ENCODE measurements around the gene STYX. TPM values are rescaled to one million over a fixed set of nuclear protein-coding genes. Genes with fewer than 3 reads are reported as not detected.

Gene STYX
- total RNA-seq, 1 experiment from 2014 or later: 24.4 TPM

DNA sequence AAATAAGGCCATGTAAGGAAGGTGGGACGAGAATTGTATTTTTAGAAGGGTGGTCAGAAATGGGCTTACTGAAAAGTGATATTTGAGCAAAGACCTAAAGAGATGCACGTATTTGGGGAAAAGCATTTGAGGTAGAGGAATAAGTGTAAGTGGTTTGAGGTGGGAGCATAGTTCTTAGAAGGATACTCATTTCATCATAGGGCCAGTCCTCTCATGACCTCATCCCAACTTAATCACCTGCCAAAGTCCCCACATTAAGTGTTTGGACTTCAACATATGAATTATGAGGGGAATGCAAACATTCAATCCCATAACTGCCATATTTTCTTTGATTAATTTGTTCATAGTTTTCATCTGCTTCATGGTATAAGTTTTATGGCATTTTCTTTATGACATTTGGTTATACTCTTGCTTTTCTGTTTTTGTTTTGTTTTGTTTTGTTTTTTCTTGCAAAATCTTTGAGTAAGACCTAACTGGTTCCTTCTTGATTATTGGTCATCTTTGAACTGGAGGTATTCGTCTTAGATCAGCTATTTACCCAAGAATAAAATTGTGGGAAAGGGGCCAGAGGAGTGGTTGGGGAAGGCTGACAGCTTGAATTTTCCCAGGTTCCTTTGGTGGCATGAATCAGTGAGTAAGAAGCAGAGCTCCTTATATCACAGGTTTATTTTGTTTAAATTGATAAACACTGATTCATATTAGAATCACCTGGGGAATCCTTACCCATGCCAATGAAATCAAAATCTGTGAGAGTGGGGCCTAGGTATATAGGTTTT is 37.3 kb downstream of the STYX start:
- H3K27me3 Mint-ChIP-seq (ENCODE audit: insufficient read depth, unreplicated experiment): no peaks in the 10 kb centered on the region
- no TSS peak for BruUV-seq (replicated peaks)
- no peaks in the 10 kb centered on the region for H3K9me3 Mint-ChIP-seq (ENCODE audit: unreplicated experiment)
- intact Hi-C loops (cut with micrococcal nuclease; ENCODE audit: unreplicated experiment): loop anchor here (10.0 kb wide), 1 partner anchor 422 kb away; no protein-coding TSS in a partner anchor
- no peak overlapping the region for H3K27ac Mint-ChIP-seq (ENCODE audit: unreplicated experiment)
- ChIA-PET CTCF (no interaction called here), POLR2A (no interaction called here)
- TF ChIP-seq, protein P1, sequence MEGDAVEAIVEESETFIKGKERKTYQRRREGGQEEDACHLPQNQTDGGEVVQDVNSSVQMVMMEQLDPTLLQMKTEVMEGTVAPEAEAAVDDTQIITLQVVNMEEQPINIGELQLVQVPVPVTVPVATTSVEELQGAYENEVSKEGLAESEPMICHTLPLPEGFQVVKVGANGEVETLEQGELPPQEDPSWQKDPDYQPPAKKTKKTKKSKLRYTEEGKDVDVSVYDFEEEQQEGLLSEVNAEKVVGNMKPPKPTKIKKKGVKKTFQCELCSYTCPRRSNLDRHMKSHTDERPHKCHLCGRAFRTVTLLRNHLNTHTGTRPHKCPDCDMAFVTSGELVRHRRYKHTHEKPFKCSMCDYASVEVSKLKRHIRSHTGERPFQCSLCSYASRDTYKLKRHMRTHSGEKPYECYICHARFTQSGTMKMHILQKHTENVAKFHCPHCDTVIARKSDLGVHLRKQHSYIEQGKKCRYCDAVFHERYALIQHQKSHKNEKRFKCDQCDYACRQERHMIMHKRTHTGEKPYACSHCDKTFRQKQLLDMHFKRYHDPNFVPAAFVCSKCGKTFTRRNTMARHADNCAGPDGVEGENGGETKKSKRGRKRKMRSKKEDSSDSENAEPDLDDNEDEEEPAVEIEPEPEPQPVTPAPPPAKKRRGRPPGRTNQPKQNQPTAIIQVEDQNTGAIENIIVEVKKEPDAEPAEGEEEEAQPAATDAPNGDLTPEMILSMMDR (IDR thresholded peaks at IDR 0.05; ENCODE audit: insufficient read depth in 1 of 2, low read depth in 1 of 2, low read length in 1 of 2, severe bottlenecking in 1 of 2, unreplicated experiment in 1 of 2): no peak
- Histone ChIP-seq H3K9me3 (no peaks in the 10 kb centered on the region), H3K36me3 (ENCODE audit: control insufficient read depth, insufficient read depth, low read length) (no peaks in the 10 kb centered on the region), H3K27me3 (replicated peaks; ENCODE audit: control insufficient read depth, insufficient read depth, low read length) (no peaks in the 10 kb centered on the region), H3K4me1 (no peaks in the 10 kb centered on the region), H3K4me3 (ENCODE audit: low read depth, low read length) (no peak overlapping the region)
- no peak for DNase-seq
- H3K4me3 Mint-ChIP-seq (ENCODE audit: unreplicated experiment): no peak overlapping the region
- H3K4me1 Mint-ChIP-seq (ENCODE audit: low read depth, unreplicated experiment): no peaks in the 10 kb centered on the region
- H3K36me3 Mint-ChIP-seq (ENCODE audit: insufficient read depth, unreplicated experiment): peaks cover 40% of the 10 kb centered on the region

- ChIA-PET POLR2A (no interaction called here), CTCF (no interaction called here)
- DNase-seq: no peak
- no peak overlapping the region for H3K4me3 Mint-ChIP-seq (ENCODE audit: unreplicated experiment)
- H3K9me3 Mint-ChIP-seq (ENCODE audit: unreplicated experiment): no peaks in the 10 kb centered on the region
- H3K9me3 ChIP-seq: no peaks in the 10 kb centered on the region
- H3K4me1 Mint-ChIP-seq (ENCODE audit: low read depth, unreplicated experiment): no peaks in the 10 kb centered on the region
- intact Hi-C loops (cut with micrococcal nuclease; ENCODE audit: unreplicated experiment): loop anchor here (10.0 kb wide), 1 partner anchor 425 kb away; no protein-coding TSS in a partner anchor
- peaks cover 34% of the 10 kb centered on the region for H3K36me3 Mint-ChIP-seq (ENCODE audit: insufficient read depth, unreplicated experiment)
- TF ChIP-seq, protein P1 (IDR thresholded peaks at IDR 0.05; ENCODE audit: insufficient read depth in 1 of 2, low read depth in 1 of 2, low read length in 1 of 2, severe bottlenecking in 1 of 2, unreplicated experiment in 1 of 2): no peak
- no peaks in the 10 kb centered on the region for H3K27me3 ChIP-seq (replicated peaks; ENCODE audit: control insufficient read depth, insufficient read depth, low read length)
- no TSS peak for BruUV-seq (replicated peaks)
- no peak overlapping the region for H3K4me3 ChIP-seq (ENCODE audit: low read depth, low read length)
- no peaks in the 10 kb centered on the region for H3K36me3 ChIP-seq (ENCODE audit: control insufficient read depth, insufficient read depth, low read length)
- H3K4me1 ChIP-seq: no peaks in the 10 kb centered on the region; the same call in 1 of the 2 replicates
- H3K27me3 Mint-ChIP-seq (ENCODE audit: insufficient read depth, unreplicated experiment): no peaks in the 10 kb centered on the region
- H3K27ac Mint-ChIP-seq (ENCODE audit: unreplicated experiment): no peak overlapping the region
Observed at GRCh38 chr14:52769887-52770286, 39.9 kb downstream of the STYX start.

DNA sequence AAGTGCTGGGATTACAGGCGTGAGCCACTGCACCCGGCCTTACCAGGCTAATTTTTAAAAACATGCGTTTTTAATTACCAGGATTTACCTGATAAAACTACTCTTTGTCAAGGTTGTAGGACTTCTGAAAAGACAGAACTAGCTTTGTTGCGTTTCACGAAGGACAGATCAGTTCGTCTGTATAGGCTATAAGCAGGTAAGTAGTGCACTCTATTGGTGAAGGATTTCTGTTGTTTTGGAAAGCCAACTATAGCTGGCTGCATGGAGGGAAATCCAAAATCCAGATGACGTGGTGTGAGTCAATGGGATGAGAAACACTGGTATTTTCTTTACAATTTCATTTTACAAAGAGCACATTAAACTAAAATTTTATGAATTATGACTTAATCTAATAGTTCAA is 46.9 kb downstream of the STYX start:
- Histone ChIP-seq H3K27me3 (replicated peaks; ENCODE audit: control insufficient read depth, insufficient read depth, low read length) (no peaks in the 10 kb centered on the region), H3K36me3 (ENCODE audit: control insufficient read depth, insufficient read depth, low read length) (peaks cover 1% of the 10 kb centered on the region; the same call in 1 of the 2 replicates), H3K4me3 (ENCODE audit: low read depth, low read length) (no peak overlapping the region), H3K4me1 (no peaks in the 10 kb centered on the region; the same call in 1 of the 2 replicates), H3K9me3 (no peaks in the 10 kb centered on the region)
- Mint-ChIP-seq H3K4me3 (ENCODE audit: unreplicated experiment) (no peak overlapping the region), H3K27me3 (ENCODE audit: insufficient read depth, unreplicated experiment) (no peaks in the 10 kb centered on the region), H3K36me3 (ENCODE audit: insufficient read depth, unreplicated experiment) (peaks cover 31% of the 10 kb centered on the region), H3K27ac (ENCODE audit: unreplicated experiment) (no peak overlapping the region), H3K9me3 (ENCODE audit: unreplicated experiment) (no peaks in the 10 kb centered on the region), H3K4me1 (ENCODE audit: low read depth, unreplicated experiment) (no peaks in the 10 kb centered on the region)
- intact Hi-C loops (cut with micrococcal nuclease; ENCODE audit: unreplicated experiment): no loop called here
- POLR2A ChIA-PET: no interaction called here
- TF ChIP-seq, protein P1 (IDR thresholded peaks at IDR 0.05; ENCODE audit: insufficient read depth in 1 of 2, low read depth in 1 of 2, low read length in 1 of 2, severe bottlenecking in 1 of 2, unreplicated experiment in 1 of 2): no peak
- no TSS peak for BruUV-seq (replicated peaks)
- no peak for DNase-seq
- CTCF ChIA-PET: interaction anchor here (0.6 to 1.1 kb wide), 3 partner anchors 81 to 226 kb away, joined by 3 read pairs; partner anchors contain the start of gene ERO1A
